NCI-H2196 (cell line): ENCODE data around the gene ZNRF4.
A peak's percentile ranks its signal among the peaks of the same experiment; 100 is the strongest.
"Not testable (repeated sequence)": the region's sequence is repeated elsewhere in the genome, so short reads cannot be mapped to it uniquely, and the experiment has no call there.

Source experiments
- DNase-seq: peaks from one replicate; lab custom pipeline; 2025; ENCODE audit not compliant: unreplicated experiment; lab: John Stamatoyannopoulos, UW

The ZNRF4 gene, protein sequence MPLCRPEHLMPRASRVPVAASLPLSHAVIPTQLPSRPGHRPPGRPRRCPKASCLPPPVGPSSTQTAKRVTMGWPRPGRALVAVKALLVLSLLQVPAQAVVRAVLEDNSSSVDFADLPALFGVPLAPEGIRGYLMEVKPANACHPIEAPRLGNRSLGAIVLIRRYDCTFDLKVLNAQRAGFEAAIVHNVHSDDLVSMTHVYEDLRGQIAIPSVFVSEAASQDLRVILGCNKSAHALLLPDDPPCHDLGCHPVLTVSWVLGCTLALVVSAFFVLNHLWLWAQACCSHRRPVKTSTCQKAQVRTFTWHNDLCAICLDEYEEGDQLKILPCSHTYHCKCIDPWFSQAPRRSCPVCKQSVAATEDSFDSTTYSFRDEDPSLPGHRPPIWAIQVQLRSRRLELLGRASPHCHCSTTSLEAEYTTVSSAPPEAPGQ

DNA sequence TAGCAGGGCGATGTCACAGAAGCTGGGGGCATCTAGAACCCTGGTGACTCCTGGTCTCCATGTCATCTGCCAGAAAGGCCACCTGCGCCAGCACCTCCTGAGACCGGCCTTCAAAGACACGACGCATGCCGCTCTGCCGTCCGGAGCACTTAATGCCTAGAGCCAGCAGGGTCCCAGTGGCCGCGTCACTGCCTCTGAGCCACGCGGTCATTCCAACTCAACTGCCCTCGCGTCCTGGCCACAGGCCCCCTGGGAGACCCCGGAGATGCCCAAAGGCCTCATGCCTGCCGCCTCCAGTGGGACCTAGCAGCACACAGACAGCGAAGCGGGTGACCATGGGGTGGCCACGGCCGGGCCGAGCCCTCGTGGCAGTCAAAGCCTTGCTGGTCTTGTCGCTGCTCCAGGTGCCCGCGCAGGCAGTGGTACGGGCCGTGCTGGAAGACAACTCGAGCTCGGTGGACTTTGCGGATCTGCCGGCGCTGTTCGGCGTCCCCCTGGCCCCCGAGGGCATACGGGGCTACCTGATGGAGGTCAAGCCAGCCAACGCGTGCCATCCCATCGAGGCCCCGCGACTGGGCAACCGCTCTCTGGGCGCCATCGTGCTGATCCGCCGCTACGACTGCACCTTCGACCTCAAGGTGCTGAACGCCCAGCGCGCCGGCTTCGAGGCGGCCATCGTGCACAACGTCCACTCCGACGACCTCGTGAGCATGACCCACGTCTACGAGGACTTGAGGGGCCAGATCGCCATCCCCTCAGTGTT, at the start of gene ZNRF4:
TSS of gene ZNRF4 (plus strand) at position 51 of the 763 bp plus-strand sequence. CDS start at position 126, 75 bp downstream.
- no peak for DNase-seq

DNA sequence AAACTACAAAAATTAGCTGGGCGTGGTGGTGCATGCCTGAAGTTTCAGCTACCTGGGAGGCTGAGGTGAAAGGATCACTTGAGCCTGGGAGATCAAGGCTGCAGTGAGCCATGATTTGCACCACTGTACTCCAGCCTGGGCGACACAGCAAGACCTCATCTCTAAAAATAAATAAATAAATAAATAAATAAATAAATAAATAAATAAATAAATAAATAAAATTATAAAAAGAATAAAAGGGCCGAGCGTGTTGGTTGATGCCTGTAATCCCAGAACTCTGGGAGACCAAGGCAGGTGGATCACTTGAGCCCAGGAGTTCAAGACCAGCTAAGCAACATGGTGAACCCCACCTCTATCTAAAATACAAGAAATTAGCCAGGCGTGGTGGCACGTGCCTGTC, 49.0 kb upstream of the ZNRF4 start:
- not testable (repeated sequence) for DNase-seq

DNA sequence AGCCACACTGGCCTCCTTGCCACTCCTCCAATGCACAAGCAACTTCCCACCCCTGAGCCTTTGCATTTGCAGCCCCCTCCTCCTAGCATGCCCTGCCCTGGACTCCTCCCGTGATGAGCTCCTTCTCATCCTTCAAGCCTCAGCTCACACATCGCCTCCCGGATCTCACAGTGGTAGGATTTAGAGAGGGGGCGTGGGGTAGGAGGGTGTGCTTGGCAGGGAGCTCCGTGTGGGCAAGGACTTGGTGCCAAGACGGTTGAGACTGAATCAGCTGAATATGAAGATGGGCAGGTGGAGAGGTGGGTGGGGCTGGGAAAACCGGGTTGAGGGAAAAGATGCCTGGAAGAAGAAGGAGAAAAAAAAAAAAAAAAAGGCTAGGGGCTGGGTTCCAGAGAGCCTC, 48.4 kb upstream of the ZNRF4 start:
- DNase-seq, result no peak

DNA sequence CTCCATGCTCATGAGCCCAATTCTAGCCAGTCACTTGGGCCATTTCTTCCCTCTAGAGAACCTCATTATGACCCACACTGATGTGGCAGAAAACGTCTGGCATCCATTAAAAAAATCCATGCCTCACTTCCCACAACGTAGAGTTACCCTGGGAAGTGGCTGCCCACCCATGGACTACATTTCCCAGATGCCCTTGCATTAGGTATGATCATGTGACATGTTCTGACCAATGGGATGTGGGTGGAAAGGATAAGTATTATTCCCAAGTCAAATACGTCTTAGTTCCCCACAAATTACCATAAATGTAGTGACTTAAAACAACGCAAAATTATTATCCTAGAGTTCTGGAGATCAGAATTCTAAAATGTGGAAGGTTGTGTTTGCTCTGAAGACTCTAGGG, 47.9 kb upstream of the ZNRF4 start:
- peak; percentile 6 for DNase-seq

DNA sequence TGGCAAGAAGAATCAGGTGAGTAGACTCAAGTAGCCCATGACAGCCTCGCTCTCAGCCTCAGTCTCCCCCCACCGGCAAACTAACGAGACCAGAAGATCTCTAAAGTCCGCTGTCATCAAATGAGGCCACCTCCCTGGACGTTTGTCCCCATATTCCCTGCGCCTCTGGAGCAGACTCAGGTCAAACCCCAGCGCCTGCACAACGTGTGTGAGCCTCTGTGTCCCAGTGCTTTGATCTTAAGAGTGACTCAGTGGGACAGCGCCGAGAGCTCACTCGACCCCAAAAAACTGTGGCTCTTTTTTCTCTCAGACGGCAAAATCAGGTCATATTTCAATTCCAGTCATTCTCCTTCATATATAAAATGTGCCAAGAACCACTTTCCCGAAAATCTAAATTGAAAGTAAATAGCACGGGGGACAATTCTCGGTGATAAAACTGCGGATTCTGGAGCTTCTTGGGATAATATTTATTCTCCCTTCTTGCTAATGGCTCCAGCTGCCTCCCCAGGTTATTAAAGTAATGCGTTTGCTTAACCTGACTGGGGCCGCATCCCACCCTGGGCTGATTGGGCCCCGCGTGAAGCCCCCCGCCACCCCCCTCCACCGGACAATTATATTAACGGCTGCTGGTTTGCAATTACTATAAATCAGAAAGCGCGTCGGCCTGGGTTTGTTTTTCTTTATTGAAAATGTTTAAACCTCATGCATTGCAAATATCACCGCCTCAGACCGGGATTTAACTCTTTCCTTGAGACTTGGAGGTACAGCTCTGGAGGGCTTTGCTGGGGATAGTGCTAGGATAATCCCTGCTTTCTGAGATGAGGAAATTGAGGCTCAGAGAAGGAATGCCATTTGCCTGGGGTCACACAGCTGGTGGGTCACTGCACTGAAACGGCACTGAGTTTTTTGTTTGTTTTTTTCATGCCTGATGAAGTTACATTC, 37.5 kb upstream of the ZNRF4 start:
- DNase-seq, result no peak

DNA sequence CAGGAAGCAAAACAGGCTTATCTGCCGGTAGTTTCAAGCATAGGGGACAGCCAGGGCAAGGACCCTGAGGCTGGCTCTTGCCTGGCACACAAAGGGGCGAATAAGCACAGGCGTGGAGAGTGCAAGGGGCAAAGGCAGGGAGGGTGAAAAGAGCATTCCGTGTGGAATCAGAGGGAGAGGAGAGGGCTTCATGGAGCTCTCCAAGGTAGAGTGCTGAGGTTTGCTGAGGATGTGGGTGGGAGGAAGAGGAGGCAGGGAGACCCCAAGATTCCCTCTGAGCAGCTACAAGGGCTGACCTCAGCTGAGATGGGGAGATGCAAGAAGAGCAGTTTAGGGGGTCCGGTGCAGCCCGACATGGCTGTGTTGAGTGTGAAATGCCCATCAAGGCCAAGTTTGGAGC, 36.5 kb upstream of the ZNRF4 start:
- no peak for DNase-seq

DNA sequence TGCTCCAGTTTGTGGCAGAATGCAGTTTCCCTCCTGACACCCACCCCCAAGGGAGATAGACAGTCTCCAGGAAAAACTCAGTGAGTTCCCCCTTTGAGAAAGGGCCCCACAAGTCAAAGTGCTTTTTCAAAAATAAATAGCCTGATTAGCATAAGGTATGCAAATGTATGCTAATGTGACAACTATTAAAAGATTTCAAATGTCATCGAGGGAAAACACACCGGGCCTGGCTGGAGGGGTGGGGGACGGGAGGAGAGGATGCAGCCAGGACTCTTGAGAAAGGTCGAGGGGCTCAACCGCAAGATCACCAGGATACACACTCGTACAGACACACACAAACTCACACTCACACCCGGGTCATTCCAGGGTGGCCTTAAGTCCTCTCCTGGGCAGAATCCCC, 34.3 kb upstream of the ZNRF4 start:
- no peak for DNase-seq

DNA sequence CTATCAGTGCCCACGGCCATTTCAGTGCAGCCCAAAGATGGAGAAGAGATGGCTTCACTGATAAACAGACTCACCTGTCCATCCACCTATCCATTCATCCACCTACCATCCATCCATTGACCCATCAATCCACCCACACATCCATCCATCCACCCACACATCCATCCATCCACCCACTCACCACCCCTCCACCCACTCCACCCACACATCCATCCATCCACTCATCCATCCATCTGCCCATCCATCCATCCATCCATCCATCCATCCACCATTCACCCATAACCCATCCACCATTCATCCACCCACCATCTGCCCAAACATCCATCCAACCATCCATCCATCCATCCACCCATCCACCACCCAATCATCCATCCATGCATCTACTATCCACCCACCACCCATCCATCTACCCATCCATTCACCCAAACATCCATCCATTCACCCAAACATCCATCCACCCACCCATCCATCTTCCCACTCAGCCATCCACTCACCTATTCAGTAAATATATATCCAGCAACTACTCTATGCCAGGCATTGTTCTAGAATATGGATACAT, 31.6 kb upstream of the ZNRF4 start:
- no peak for DNase-seq

DNA sequence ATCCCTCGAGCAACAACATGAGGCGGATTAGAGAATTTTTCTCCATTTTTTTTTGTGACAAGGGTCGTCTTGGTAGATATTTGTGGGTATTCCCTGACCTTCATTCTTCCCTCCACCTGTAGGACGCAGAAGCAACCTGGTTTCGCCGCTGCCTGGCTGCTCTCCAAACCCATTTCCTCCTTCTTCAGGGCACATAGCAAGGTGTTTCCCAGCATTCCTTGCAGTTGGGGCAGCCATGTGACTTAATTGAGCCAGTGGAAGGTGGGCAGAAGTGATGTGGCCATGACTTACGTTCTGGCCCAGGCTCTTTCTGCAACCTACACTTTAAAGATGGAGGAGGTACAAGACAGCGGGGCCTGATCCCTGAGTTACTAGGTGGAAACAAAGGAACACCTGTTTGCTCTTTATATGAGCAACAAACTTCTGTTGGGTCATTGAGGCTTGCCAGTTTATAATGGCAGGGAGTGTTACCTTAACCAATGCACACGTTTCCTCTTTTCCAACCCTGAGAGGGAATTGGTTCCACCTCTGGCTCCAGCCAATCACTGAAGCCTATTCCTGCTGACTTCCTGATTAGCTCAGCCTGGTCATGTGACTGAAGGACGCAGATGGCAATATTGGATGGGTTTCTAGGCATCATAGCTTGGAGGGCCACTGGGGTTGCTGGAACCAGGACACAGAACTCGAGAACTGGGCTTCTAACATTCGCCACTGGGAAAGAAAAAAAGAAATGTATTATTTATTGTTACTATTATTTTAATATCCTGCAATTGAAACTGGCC, 30.8 kb upstream of the ZNRF4 start:
- no peak for DNase-seq

DNA sequence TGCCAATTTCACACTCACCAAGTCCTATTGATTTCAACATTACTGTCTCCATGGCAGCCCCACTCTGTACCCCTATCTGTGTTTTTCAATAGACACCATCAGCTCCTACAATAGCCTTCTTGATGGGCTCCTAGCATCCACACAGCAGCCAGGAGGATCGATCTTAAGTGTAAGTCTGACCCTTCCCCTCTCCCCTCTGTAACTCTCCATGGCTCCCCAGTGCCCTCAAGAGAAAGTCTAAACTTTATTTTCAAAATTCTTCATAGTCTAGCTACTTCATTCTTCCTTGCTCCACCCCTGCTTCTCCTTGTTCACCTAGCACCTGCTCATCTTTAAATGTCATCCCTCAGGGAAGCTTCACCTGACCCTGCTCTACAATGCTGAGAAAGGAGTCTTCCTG, 30.0 kb upstream of the ZNRF4 start:
- no peak for DNase-seq

DNA sequence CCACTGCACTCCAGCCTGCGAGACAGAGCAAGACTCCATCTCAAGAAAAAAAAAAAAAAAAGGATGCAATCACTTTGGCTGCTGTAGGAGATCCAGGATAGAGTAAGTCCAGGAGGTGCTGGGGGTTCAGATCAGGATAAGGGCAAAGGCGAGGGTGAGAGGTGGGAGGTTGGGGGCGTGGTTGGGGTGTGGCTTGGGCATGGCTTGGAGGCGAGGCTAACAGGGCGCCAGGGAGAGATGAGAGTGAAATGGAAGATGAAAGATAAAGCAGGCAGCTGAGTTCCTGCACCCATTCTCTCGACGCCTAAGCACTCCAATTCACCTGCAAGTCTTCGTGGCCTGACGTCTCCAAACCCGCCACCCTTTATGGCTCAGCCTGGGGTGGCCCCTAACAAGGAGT, 25.0 kb upstream of the ZNRF4 start:
- no peak for DNase-seq

DNA sequence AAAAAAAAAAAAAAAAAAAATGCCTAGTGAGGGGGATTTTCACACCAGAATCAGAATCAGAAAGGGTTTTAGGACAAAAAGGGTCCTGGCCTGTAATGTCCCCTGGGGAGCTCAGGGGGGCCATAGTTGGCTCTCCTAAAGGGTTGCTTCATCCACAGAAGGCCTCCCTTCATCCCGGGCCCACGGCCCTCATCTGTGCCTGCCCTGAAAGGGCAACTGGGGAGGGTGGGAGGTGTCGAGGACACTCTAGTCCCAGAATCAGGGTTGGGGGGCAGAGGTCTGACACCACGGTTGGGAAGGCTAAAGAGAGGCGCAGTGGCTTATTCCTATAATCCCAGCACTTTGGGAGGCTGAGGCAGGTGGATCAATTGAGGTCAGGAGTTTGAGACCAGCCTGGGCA, 22.5 kb upstream of the ZNRF4 start:
- no peak for DNase-seq

DNA sequence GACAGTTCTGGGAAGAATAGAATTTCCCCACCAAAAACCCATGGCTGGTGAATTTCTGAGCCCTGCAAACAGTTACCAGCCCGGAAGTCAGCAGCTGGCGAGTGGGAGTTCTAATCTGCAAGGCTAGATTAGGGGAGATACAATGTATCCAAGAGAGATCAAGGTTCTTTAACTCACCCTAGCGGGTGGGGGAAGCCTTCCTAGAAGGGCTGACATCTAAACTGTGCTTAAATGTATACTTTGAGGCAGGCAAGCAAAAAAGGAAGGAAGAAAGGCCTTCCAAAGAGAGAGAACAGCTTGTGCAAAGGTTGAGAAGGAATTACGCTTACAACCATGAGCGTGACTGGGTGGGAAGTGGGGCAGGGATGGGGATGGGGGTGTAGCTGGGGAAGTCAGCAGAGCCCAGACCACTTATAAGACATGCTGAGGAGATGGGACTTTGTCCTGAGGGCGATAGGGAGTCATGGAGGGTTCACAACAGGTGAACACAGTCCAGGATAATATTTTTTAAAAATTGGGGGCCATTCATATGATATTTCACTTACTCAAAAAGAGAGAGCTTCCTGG, 20.8 kb upstream of the ZNRF4 start:
- DNase-seq, result no peak

DNA sequence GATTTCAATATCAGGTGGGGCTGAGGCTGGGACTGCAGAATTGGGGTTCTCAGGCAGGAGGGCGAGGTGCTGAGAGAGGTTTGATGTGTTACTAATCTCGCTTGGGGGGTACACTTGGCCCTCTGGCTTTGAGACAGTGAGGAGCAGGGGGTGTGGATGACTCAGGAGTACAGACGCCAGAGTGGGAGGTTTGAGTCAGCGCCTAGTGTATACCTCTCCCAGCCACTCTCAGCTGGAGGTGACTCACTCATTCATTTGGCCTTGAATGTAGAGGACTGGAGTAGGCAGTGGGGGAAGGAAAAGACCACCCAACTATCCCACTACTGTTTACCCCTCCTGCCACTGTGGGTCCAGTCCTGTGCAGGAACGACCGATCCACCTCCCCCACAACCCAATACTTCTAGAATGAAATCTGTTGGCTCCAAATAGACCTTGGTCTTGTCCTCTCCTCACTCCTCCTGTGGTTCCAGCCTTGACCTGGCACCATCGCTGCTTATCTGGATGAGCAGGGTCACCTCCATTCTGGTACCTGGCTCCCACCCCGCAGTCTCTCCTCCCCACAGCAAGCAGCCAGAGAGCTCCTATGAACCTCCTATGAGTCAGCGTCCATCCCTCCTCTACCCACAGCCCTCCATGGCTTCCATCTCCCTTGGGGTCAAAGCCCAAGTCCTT, 20.1 kb upstream of the ZNRF4 start:
- no peak for DNase-seq

DNA sequence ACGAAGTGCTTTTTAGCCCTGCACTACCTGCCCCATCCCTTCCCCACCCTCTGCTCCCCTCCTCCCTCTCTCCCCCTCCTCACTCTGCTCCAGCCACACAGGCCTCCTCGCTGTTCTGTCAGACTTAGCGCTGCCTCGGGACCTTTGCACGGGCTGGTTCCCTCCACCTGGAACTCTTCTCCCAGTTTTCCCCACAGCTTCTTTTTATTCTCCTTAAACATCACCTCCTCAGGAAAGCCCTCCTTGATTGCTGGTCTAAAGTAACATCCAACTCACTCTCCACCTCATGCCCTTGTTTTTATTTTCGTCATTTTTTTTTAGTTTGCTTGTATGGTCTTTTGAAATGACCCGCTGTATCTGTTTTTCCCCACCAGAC, 19.6 kb upstream of the ZNRF4 start:
- DNase-seq, result no peak

DNA sequence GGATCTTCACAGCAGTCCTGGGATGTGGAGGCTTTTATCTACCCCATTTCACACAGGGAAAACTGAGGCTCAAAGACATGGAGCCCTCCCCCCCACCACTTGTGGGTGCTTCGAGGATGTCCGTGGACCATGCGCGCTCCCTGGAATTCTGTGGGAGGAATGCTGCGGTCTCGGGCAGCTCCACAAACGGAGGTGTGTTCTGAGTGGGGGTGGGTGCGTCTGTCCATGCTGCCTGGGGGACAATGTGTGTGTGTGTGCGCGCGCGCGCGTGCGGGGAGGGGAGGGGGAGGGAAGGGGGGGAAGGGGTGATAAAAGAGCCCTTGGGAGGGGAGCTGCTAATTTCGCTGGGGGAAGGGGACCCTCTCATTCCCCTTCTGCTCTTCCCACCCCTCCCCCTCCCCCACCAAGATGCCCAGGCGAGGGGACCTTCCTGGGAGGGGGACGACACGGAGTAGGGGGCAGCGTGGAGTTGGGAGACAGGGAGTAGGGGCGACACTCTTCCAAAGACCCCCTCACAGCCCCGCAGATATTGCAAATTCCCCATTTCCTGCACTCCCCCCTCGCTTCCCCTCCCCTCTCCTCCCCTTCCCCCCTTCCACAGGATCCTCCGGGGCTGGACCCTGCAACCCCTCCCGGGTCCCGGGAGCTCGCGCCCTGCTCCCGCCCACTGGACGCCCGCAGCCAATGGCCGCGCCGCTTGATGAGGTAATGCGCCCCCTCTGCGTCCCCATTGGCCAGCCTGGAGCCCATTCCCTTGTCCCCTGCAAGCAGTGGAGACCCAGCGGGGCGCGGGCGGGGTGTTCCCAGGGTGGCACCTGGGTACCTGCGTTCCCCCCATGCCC, 18.9 kb upstream of the ZNRF4 start:
- DNase-seq, result peak; percentile 69

DNA sequence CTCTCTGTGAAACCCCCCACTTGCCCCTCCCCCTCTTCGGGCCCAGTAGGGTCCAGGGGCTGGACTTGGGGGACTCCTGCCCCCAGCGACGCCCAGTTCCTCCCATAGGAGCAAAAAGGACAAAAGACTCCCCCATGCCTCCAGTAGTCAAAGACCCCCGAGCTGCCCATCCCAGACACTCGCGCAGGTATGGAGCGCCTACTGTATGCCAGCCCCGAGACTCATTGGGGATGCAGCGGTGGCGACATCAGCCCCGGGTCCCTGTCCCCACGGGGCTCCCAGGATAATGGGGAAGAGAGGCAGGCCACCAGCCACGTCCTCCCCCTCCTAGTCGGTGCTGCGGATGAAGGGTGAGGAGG, 18.3 kb upstream of the ZNRF4 start:
- no peak for DNase-seq

DNA sequence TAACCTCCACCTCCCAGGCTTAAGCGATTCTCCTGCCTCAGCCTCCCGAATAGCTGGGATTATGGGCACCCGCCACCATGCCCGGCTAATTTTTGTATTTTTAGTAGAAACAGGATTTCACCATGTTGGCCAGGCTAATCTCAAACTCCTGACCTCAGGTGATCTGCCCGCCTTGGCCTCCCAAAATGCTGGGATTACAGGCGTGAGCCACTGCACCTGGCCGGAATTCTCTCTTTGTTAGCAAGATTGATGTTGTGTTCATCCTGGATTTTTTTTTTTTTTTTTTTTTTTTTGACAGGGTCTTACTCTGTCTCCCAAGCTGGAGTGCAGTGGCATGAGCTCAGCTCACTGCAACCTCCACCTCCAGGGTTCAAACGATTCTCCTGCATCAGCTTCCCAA, 16.5 kb upstream of the ZNRF4 start:
- not testable (repeated sequence) for DNase-seq

DNA sequence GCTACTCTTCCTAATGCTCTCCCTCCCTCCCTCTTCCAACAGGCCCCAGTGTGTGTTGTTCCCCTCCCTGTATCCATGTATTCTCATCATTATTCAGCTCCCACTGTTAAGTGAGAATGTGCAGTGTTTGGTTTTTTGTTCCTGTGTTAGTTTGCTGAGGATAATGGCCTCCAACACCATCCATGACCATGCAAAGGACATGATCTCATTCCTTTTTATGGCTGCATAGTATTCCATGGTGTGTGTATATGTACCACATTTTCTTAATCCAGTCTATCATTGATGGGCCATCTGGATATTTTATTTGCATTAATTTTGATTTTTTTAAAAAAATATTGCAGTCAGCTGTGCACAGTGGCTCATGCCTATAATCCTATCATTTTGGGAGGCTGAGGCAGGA, 15.8 kb upstream of the ZNRF4 start:
- DNase-seq, result no peak
